Measurements from ENCODE around the gene FOXF2.

Gene FOXF2

GRCh38 chr6:1407499-1407990 is 18.2 kb downstream of the FOXF2 start:
- no peak for DNase-seq (ENCODE audit: low read depth in 2 of 2)

DNA sequence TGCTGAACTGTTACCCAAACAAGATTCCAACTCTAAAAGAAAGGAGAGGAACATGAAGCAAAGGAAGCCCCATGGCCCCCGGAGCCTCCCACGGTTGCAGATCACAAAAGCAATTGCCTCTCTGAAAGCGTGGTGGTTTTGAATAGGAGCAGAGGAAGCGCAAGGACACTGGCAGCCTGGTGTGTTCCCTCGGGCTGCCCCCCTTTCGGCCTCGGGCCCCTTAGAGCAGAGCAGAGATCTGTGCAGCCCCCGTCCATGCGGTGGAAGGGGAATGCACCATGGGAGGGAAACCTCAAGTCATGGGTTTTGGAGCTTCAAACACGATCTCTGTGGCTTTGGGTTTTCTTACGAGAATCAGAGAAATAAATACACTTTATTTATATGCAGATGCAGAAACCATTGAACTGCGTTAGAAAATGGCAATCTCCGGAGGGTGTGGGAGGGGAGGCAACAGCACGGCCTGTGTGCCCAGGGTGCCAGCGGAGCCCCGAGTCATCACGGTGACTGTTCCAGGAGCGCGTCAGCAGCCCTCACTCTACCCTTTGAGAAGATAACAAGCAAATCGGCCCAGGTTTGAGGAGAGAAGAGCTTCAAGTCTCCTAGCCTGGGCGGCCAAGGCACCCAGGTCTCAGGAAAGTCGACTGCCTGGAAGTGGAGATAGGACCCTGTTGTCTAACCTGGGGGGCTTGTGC is 20.5 kb downstream of the FOXF2 start:
- DNase-seq (ENCODE audit: low read depth in 2 of 2): no peak

GRCh38 chr6:1412901-1413300 is 23.5 kb downstream of the FOXF2 start:
- no peak for DNase-seq (ENCODE audit: low read depth in 2 of 2)

DNA sequence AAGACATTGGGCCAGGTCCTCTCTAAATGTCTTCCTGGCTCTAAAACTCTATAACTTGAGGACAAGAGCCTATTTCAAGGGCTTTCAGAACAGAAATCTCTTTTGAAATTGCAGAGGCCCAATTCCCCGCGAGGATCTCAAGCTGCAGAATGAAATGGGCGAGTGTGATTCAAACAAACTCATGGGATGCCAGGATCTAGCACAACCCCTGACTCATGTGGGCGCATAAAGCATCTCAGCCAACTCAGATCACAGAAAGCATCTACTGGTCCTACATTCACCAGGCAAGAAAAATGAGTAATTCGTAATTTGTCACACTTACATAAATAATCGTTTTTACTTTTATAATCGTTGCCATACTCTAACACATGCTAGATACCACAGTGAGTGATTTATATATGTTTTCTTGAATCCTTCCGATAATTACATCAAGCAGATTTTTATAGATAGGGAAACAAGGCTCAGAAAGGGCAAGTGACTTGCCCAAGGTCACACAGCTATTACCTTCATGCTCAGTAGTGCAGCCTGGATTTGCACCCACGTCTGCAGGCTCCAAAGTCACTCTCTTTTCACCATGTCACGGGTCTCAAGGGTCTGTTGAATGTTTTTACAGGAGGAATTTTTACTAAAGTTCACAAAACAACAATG is 26.2 kb downstream of the FOXF2 start:
- no peak for DNase-seq (ENCODE audit: low read depth in 2 of 2)

DNA sequence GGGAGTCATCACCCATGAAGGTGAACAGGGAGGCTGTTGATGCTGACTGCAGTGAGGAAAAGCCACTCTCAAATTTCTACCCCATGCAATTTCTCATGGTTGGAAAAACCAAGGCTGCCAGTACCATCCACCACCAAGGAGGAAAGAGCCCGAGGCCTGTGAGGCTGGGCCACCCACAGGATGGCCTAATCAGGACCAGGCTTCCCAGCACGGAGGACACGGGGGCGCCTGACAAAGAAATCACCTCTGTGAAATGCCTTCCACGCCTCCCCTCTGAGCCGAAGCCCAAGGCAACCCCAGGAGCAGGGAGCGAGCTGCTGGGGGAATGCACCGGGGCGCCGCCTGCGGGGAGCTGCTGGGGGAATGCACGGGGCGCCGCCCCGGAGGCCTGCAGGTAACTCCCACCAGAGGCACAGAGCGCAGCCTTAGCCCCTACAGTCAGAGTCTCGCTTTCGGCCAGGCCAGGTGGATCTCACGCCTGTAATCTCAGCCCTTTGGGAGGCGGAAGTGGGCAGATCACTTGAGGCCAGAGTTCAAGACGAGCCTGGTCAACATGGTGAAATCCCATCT is 26.9 kb downstream of the FOXF2 start:
- no peak for DNase-seq (ENCODE audit: low read depth in 2 of 2)

DNA sequence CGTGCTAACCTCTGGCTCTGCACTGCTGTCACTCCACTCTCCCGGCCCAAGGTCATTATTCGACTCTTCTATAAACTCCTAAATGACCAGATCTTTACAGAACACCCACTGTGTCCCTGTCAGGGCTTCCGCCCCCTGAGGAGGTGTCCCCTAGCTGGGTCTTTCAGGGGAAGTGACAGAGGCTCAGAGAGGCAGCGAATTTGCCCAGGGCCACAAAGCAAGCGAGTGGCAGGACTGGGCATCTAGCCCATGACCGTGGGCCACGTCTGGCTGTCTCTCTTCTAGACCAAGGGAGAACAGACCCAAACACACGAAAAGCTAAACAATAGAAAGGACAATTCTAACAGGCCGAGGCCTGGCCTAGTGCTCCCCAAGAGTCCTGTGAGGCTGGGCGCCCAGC is 27.4 kb downstream of the FOXF2 start:
- no peak for DNase-seq (ENCODE audit: low read depth in 2 of 2)

DNA sequence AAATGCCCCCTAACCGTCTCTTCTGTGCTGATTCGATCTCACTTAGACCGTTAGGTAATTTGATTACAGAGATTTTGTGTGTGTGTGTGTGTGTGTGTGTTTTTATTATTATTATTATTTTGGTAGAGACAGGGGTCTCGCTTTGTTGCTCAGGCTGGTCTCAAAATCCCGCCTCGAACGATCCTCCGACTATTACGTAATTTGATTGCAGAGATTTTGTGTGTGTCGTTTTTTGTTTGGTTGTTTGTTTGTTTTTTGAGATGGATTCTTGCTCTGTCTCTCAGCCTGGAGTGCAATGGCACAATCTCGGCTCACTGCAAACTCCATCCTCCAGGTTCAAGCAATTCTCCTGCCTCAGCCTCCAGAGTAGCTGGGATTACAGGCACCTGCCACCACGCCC is 28.3 kb downstream of the FOXF2 start:
- DNase-seq (ENCODE audit: low read depth in 2 of 2): no peak

- no peak for DNase-seq (ENCODE audit: low read depth in 2 of 2)
These were observed 29.3 kb downstream of the FOXF2 start for GRCh38 chr6:1418471-1419191.

DNA sequence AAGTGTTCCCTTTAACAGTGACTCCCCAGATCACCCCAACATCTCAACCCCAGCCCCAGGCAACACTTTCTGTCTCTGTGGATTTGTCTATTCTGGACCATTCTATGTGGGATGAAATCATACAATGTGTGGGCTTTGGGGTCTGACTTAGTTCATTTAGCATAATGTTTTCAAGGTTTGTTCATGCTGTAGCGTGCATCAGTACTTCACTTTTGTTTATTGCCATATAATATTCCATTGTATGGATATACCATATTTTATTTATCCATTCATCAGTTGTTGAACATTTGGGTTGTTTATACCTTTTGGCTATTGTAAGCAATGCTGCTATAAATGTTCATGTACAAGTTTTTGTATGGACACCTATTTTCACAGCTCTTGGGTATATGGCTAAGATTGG is 31.0 kb downstream of the FOXF2 start:
- no peak for DNase-seq (ENCODE audit: low read depth in 2 of 2)

GRCh38 chr6:1422290-1422689 is 32.9 kb downstream of the FOXF2 start:
- no peak for DNase-seq (ENCODE audit: low read depth in 2 of 2)

DNA sequence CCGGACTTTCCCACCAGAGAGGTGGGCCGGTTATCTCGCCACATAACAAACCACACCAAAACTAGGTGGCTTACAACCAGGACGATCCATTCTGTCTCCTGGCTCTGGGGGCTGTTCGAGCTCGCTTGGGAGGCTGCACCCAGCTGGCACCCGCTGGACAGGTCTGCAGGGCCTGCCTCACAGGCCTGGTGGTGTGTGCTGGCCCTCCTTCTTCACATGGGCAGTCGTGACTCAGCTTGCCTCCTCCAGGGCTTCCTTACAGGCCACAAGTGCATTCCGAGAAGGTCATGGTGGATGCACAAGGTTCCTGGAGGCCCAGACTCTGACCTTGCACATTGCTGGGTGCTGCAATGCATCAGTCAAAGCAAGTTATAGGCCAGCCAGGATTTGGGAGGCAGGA is 34.2 kb downstream of the FOXF2 start:
- DNase-seq (ENCODE audit: low read depth in 2 of 2): no peak

DNA sequence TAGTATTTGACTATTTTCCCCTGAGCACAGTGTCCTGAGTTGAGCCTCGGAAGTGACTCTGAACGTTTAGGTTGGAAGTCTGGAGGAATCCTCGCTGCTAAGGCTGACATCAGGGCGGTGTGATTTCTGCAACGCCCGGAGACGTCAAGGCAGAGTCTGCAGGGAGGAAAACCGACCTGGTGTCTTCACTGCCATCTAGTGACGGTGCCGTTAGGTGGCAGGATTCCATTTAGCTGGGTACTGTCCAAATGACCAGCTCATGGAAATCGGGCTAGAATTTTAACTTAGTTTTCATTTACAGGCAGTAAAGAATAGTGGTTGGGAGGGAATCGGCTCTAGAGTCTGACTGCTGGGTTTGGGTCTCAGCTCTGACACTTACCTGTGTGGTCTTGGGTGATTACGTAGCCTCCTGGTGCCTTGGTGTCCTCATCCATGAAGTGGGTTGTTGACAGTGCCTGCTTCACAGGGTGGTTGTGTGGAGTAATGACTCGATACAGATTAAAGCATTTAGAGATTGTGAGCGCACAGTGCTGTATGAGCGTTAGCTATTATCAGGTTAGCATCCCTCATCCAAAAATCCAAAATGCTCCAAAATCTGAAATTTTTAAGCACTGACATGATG is 35.0 kb downstream of the FOXF2 start:
- DNase-seq (ENCODE audit: low read depth in 2 of 2): no peak

GRCh38 chr6:1426416-1426815 is 37.0 kb downstream of the FOXF2 start:
- no peak for DNase-seq (ENCODE audit: low read depth in 2 of 2)

DNA sequence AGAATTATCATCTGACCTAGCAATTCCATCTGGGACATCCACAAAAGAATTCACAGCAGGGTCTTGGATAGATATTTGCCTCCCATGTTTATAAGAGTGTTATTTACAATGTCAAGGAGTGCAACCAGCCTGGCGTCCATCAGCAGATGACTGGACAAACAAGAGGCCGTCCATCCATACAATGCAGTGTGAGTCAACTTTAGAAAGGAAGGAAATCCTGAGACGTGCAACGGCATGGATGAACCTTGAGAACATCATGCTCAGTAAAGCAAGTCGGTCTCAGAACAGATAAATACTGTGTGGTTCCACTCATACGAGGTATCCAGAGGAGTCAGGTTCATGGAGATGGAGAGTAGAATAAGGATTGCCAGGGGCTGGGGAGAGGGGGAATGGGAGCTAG is 46.4 kb downstream of the FOXF2 start:
- no peak for DNase-seq (ENCODE audit: low read depth in 2 of 2)

DNA sequence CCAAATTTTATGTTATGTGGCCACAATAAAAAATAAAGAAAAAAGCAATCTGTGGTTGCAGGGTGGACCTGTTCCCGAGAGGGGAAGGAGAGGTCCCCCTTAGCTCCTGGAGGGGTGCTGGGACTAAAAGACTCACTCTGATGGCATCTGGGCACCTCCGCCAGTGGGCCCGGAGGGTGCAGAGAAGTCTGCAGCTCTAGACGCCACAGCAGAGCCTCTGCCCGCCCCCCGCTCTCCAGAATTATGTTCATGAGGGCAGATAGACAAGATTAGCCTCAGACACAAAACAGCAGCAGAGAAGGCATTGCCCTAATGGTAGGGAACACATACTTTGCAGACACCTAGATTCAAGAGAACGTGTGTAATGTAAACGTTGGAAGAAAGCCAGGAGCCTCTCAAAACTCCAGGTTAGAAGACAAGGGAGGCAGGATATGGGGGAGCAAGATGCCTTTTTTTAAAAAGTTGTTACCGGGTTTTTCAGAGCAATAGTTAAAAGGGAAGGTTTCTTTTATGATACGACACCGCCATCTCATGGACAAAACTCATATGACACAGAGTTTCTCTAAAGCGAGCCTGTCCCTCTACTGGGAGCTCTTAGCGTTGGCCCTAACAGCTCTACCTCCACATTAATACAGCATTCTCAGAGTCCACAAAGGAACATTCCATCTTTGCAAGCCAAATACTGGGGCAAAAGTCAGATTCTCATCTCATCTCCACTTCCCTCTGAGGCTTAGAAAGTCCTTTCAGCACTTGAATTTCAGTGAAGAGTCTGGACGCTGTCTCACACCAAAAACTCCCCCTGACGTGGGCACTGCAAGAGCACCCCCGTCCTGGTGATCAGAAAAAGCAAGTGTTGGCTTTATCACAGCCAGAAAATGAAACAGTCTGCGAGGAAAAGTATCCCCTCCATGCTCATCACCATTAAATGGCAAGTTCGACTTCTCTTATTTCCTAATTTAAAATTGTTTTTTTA is 47.2 kb downstream of the FOXF2 start:
- no peak for DNase-seq (ENCODE audit: low read depth in 2 of 2)

- DNase-seq (ENCODE audit: low read depth in 2 of 2): no peak
These were observed 48.4 kb downstream of the FOXF2 start for GRCh38 chr6:1437553-1438406.

DNA sequence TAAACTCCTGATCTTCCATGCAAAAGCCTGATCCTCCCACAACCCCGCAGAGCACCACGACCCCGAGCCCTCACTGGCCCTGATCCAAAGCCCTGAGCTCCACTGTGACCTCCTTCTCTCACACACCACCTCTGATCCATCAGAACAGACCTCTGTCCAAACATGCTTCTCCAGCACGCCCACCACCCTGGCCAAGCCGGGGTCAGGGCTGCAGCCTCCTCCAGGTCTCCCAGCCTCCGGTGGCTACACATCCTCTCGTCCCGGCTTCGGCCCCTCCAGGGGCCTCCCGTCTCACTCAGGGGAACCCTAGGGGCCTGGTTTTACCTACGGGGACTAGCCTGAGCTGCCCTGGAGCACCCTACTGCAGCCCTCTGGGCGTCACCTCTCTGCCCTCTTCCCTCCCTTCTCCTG is 49.1 kb downstream of the FOXF2 start:
- DNase-seq (ENCODE audit: low read depth in 2 of 2): no peak

GRCh38 chr6:1439349-1439748 is 50.0 kb downstream of the FOXF2 start:
- no peak for DNase-seq (ENCODE audit: low read depth in 2 of 2)

GRCh38 chr6:1442929-1443328 is 53.6 kb downstream of the FOXF2 start:
- no peak for DNase-seq (ENCODE audit: low read depth in 2 of 2)

Data from stimulated activated CD8-positive, alpha-beta memory T cell treated with anti-CD3 and anti-CD28 coated beads, Interleukin-15, amount 100 ng/mL, for 4 hours (primary cell).